ENCODE results near the gene AADACL3.
"Not testable (repeated sequence)": the region's sequence is repeated elsewhere in the genome, so short reads cannot be mapped to it uniquely, and the experiment has no call there.

The AADACL3 gene

GRCh38 chr1:12714710-12715475 is 1.0 kb upstream of the AADACL3 start:
- no peak for DNase-seq

GRCh38 chr1:12717301-12717838 is 1.5 kb downstream of the AADACL3 start:
- DNase-seq, result no peak

GRCh38 chr1:12722626-12723025 is 6.7 kb downstream of the AADACL3 start:
- DNase-seq, result no peak

- DNase-seq, result no peak
These were observed 12.5 kb downstream of the AADACL3 start for GRCh38 chr1:12728391-12728790.

GRCh38 chr1:12730156-12730555 is 14.2 kb downstream of the AADACL3 start:
- no peak for DNase-seq

GRCh38 chr1:12731084-12731483 is 15.2 kb downstream of the AADACL3 start:
- DNase-seq, result not testable (repeated sequence)

GRCh38 chr1:12734651-12735050 is 18.7 kb downstream of the AADACL3 start:
- DNase-seq, result no peak

- DNase-seq, result no peak
These were observed 23.0 kb downstream of the AADACL3 start for GRCh38 chr1:12738934-12739333.

- DNase-seq, result no peak
These were observed 23.7 kb downstream of the AADACL3 start for GRCh38 chr1:12739613-12740012.

- DNase-seq, result no peak
These were observed 26.0 kb downstream of the AADACL3 start for GRCh38 chr1:12741946-12742345.

- no peak for DNase-seq
These were observed 29.4 kb downstream of the AADACL3 start for GRCh38 chr1:12745126-12745991.

GRCh38 chr1:12745992-12746323 is 30.0 kb downstream of the AADACL3 start, which contains the start of gene CFAP107:
TSS of gene CFAP107 (plus strand) at chr1:12746200. CDS start at chr1:12746431, 231 bp downstream.
- no peak for DNase-seq

- DNase-seq, result no peak
These were observed 33.0 kb downstream of the AADACL3 start for GRCh38 chr1:12748778-12749355.

GRCh38 chr1:12754738-12755137 is 38.8 kb downstream of the AADACL3 start:
- no peak for DNase-seq

GRCh38 chr1:12756273-12756672 is 40.4 kb downstream of the AADACL3 start:
- DNase-seq, result no peak

- DNase-seq, result no peak
These were observed 41.0 kb downstream of the AADACL3 start for GRCh38 chr1:12756768-12757413.

- no peak for DNase-seq
These were observed 41.9 kb downstream of the AADACL3 start for GRCh38 chr1:12757836-12758235.

GRCh38 chr1:12760256-12760795 is 44.4 kb downstream of the AADACL3 start:
- no peak for DNase-seq

GRCh38 chr1:12761781-12762180 is 45.9 kb downstream of the AADACL3 start:
- DNase-seq, result no peak

GRCh38 chr1:12762766-12763165 is 46.9 kb downstream of the AADACL3 start:
- no peak for DNase-seq

- no peak for DNase-seq
These were observed 47.6 kb downstream of the AADACL3 start for GRCh38 chr1:12763479-12763878.

GRCh38 chr1:12764016-12764415 is 48.1 kb downstream of the AADACL3 start:
- no peak for DNase-seq

GRCh38 chr1:12769031-12769430 is 53.1 kb downstream of the AADACL3 start:
- DNase-seq, result no peak
